ENCODE data around the gene ZNF618.

The ZNF618 gene

GRCh38 chr9:114006931-114007691, 131.0 kb downstream of the ZNF618 start:
- Mint-ChIP-seq H3K36me3 (no peaks in the 10 kb centered on the region), H3K27ac (no peak overlapping the region), H3K4me3 (no peak overlapping the region), H3K27me3 (no peaks in the 10 kb centered on the region), H3K4me1 (ENCODE audit: low read depth) (no peaks in the 10 kb centered on the region), H3K9me3 (ENCODE audit: low read depth) (no peaks in the 10 kb centered on the region)

- Mint-ChIP-seq H3K36me3 (peaks cover 5% of the 10 kb centered on the region), H3K4me1 (ENCODE audit: low read depth) (no peaks in the 10 kb centered on the region), H3K27me3 (no peaks in the 10 kb centered on the region), H3K9me3 (ENCODE audit: low read depth) (peaks cover 4% of the 10 kb centered on the region), H3K27ac (no peak overlapping the region), H3K4me3 (no peak overlapping the region)
Measured at GRCh38 chr9:114007991-114008666, 132.0 kb downstream of the ZNF618 start.

- Mint-ChIP-seq H3K27me3 (no peaks in the 10 kb centered on the region), H3K4me1 (ENCODE audit: low read depth) (no peaks in the 10 kb centered on the region), H3K4me3 (no peak overlapping the region), H3K36me3 (peaks cover 6% of the 10 kb centered on the region), H3K9me3 (ENCODE audit: low read depth) (peaks cover 4% of the 10 kb centered on the region), H3K27ac (no peak overlapping the region)
Measured at GRCh38 chr9:114008667-114009410, 132.7 kb downstream of the ZNF618 start.

- no peaks in the 10 kb centered on the region for H3K27me3 Mint-ChIP-seq
- no peak overlapping the region for H3K4me3 Mint-ChIP-seq
- no peak overlapping the region for H3K27ac Mint-ChIP-seq
- H3K9me3 Mint-ChIP-seq (ENCODE audit: low read depth) = peaks cover 8% of the 10 kb centered on the region
- peaks cover 6% of the 10 kb centered on the region for H3K36me3 Mint-ChIP-seq
- H3K4me1 Mint-ChIP-seq (ENCODE audit: low read depth) = no peaks in the 10 kb centered on the region
Measured at GRCh38 chr9:114011313-114011712, 135.2 kb downstream of the ZNF618 start.

GRCh38 chr9:114012126-114012525, 136.0 kb downstream of the ZNF618 start:
- Mint-ChIP-seq H3K27me3 (no peaks in the 10 kb centered on the region), H3K4me1 (ENCODE audit: low read depth) (no peaks in the 10 kb centered on the region), H3K9me3 (ENCODE audit: low read depth) (peaks cover 8% of the 10 kb centered on the region), H3K4me3 (no peak overlapping the region), H3K27ac (no peak overlapping the region), H3K36me3 (peaks cover 6% of the 10 kb centered on the region)

- H3K27ac Mint-ChIP-seq = no peak overlapping the region
- H3K4me1 Mint-ChIP-seq (ENCODE audit: low read depth) = no peaks in the 10 kb centered on the region
- H3K36me3 Mint-ChIP-seq = peaks cover 6% of the 10 kb centered on the region
- H3K4me3 Mint-ChIP-seq = no peak overlapping the region
- peaks cover 8% of the 10 kb centered on the region for H3K9me3 Mint-ChIP-seq (ENCODE audit: low read depth)
- H3K27me3 Mint-ChIP-seq = no peaks in the 10 kb centered on the region
Measured at GRCh38 chr9:114014044-114014443, 137.9 kb downstream of the ZNF618 start.

GRCh38 chr9:114015607-114016006, 139.5 kb downstream of the ZNF618 start:
- peaks cover 6% of the 10 kb centered on the region for H3K36me3 Mint-ChIP-seq

GRCh38 chr9:114016101-114016500, 140.0 kb downstream of the ZNF618 start:
- no peaks in the 10 kb centered on the region for H3K4me1 Mint-ChIP-seq (ENCODE audit: low read depth)
- H3K27ac Mint-ChIP-seq = no peak overlapping the region
- peaks cover 8% of the 10 kb centered on the region for H3K9me3 Mint-ChIP-seq (ENCODE audit: low read depth)
- no peak overlapping the region for H3K4me3 Mint-ChIP-seq
- H3K36me3 Mint-ChIP-seq = peaks cover 6% of the 10 kb centered on the region
- H3K27me3 Mint-ChIP-seq = no peaks in the 10 kb centered on the region

More at GRCh38 chr9:114015607-114016006, 139.5 kb downstream of the ZNF618 start:
- Mint-ChIP-seq H3K27me3 (no peaks in the 10 kb centered on the region), H3K4me1 (ENCODE audit: low read depth) (no peaks in the 10 kb centered on the region), H3K9me3 (ENCODE audit: low read depth) (peaks cover 8% of the 10 kb centered on the region), H3K27ac (no peak overlapping the region), H3K4me3 (no peak overlapping the region)

GRCh38 chr9:114016629-114017423, 140.7 kb downstream of the ZNF618 start:
- Mint-ChIP-seq H3K4me3 (no peak overlapping the region), H3K36me3 (peaks cover 6% of the 10 kb centered on the region), H3K9me3 (ENCODE audit: low read depth) (peaks cover 8% of the 10 kb centered on the region), H3K27me3 (no peaks in the 10 kb centered on the region), H3K27ac (no peak overlapping the region), H3K4me1 (ENCODE audit: low read depth) (no peaks in the 10 kb centered on the region)

- no peaks in the 10 kb centered on the region for H3K27me3 Mint-ChIP-seq
- peaks cover 9% of the 10 kb centered on the region for H3K9me3 Mint-ChIP-seq (ENCODE audit: low read depth)
- no peaks in the 10 kb centered on the region for H3K4me1 Mint-ChIP-seq (ENCODE audit: low read depth)
- H3K36me3 Mint-ChIP-seq = peaks cover 5% of the 10 kb centered on the region
- H3K4me3 Mint-ChIP-seq = no peak overlapping the region
- no peak overlapping the region for H3K27ac Mint-ChIP-seq
Measured at GRCh38 chr9:114017741-114018715, 141.9 kb downstream of the ZNF618 start.

- Mint-ChIP-seq H3K4me1 (ENCODE audit: low read depth) (no peaks in the 10 kb centered on the region), H3K9me3 (ENCODE audit: low read depth) (peaks cover 23% of the 10 kb centered on the region), H3K27me3 (no peaks in the 10 kb centered on the region), H3K36me3 (peaks cover 13% of the 10 kb centered on the region), H3K4me3 (no peak overlapping the region), H3K27ac (no peak overlapping the region)
Measured at GRCh38 chr9:114021578-114021977, 145.5 kb downstream of the ZNF618 start.

- no peaks in the 10 kb centered on the region for H3K4me1 Mint-ChIP-seq (ENCODE audit: low read depth)
- peaks cover 23% of the 10 kb centered on the region for H3K9me3 Mint-ChIP-seq (ENCODE audit: low read depth)
- peaks cover 13% of the 10 kb centered on the region for H3K36me3 Mint-ChIP-seq
- H3K4me3 Mint-ChIP-seq = no peak overlapping the region
- no peak overlapping the region for H3K27ac Mint-ChIP-seq
- no peaks in the 10 kb centered on the region for H3K27me3 Mint-ChIP-seq
Measured at GRCh38 chr9:114023961-114024360, 147.9 kb downstream of the ZNF618 start.

GRCh38 chr9:114025196-114025753, 149.2 kb downstream of the ZNF618 start:
- Mint-ChIP-seq H3K9me3 (ENCODE audit: low read depth) (peaks cover 23% of the 10 kb centered on the region), H3K36me3 (peaks cover 13% of the 10 kb centered on the region), H3K27me3 (no peaks in the 10 kb centered on the region), H3K4me3 (no peak overlapping the region), H3K27ac (no peak overlapping the region), H3K4me1 (ENCODE audit: low read depth) (no peaks in the 10 kb centered on the region)
